Fibroblast of lung (primary cell): ENCODE results near the gene SMARCA4.

Experiments used
- EZH2 ChIP-seq: IDR thresholded peaks from 2 replicates; pipeline ENCODE4 v1.5.1; 2012; ENCODE audit warnings: low read length, control low read depth, mild to moderate bottlenecking; ENCODE audit errors: missing control alignments
- TF ChIP-seq, protein P1 (sequence below), 2 donors: IDR thresholded peaks in 1 of 2; conservative IDR thresholded peaks in 1 of 2; 1 replicate in 1 of 2; 2 replicates in 1 of 2; pipeline ENCODE4 v1.5.1; 2011 to 2012; ENCODE audit warnings: low read length in 2 of 2, control low read depth in 1 of 2, inconsistent platforms in 1 of 2, low read depth in 1 of 2, mild to moderate bottlenecking in 1 of 2

DNA sequence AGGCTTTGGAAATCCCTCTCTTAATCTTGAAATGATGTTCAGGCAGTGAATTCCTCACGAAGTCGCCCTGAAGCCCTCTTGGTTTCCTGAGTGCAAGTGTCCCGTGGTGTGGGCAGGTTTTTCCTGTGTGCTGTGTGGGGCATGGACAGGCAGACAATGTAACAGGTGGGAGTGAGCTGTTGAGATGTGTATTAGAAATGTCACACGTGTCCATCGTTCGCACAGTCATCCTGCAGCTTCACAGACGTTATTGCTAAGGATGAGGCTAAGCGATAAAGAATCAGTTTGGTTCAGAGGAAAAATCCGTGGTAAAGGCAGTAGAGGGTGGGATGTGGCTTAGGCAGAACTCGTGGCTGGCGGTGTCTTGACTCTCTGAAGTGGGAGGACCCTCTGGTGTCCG is 51.7 kb downstream of the SMARCA4 start:
- TF ChIP-seq, protein P1, sequence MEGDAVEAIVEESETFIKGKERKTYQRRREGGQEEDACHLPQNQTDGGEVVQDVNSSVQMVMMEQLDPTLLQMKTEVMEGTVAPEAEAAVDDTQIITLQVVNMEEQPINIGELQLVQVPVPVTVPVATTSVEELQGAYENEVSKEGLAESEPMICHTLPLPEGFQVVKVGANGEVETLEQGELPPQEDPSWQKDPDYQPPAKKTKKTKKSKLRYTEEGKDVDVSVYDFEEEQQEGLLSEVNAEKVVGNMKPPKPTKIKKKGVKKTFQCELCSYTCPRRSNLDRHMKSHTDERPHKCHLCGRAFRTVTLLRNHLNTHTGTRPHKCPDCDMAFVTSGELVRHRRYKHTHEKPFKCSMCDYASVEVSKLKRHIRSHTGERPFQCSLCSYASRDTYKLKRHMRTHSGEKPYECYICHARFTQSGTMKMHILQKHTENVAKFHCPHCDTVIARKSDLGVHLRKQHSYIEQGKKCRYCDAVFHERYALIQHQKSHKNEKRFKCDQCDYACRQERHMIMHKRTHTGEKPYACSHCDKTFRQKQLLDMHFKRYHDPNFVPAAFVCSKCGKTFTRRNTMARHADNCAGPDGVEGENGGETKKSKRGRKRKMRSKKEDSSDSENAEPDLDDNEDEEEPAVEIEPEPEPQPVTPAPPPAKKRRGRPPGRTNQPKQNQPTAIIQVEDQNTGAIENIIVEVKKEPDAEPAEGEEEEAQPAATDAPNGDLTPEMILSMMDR (conservative IDR thresholded peaks at IDR 0.05 in 1 of 2, IDR thresholded peaks at IDR 0.05 in 1 of 2; ENCODE audit: low read depth in 1 of 2, low read length in 2 of 2): no peak
- TF ChIP-seq EZH2: no peak
